GM12872 (cell line): ENCODE results near the gene PDZD2.

Experiments used
- TF ChIP-seq, protein P1 (sequence below): IDR thresholded peaks from 3 replicates; pipeline ENCODE4 v1.5.1; 2011; ENCODE audit warnings: low read depth, mild to moderate bottlenecking, low read length, moderate library complexity; ENCODE audit not compliant: insufficient read depth

PDZD2 gene

DNA sequence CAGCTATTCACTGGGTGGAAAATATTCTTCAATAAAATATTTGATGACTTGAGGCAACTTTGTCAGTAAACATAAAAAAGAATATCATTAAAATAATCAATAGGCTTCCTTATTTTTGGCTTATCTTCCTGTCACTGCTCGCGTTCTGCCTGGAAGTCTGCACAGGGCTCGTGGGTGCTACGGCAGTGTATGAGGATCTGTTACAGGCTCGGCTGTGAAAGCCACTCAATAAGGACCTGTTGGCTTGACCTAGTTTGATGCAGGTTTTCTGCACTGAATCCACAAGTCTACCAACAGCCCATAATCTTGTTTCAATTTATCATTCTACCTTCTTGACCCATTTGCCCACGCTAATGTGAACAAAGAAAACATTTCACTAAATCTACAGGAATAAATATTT lies 97.2 kb downstream of the PDZD2 start:
- TF ChIP-seq, protein P1, sequence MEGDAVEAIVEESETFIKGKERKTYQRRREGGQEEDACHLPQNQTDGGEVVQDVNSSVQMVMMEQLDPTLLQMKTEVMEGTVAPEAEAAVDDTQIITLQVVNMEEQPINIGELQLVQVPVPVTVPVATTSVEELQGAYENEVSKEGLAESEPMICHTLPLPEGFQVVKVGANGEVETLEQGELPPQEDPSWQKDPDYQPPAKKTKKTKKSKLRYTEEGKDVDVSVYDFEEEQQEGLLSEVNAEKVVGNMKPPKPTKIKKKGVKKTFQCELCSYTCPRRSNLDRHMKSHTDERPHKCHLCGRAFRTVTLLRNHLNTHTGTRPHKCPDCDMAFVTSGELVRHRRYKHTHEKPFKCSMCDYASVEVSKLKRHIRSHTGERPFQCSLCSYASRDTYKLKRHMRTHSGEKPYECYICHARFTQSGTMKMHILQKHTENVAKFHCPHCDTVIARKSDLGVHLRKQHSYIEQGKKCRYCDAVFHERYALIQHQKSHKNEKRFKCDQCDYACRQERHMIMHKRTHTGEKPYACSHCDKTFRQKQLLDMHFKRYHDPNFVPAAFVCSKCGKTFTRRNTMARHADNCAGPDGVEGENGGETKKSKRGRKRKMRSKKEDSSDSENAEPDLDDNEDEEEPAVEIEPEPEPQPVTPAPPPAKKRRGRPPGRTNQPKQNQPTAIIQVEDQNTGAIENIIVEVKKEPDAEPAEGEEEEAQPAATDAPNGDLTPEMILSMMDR = no peak

DNA sequence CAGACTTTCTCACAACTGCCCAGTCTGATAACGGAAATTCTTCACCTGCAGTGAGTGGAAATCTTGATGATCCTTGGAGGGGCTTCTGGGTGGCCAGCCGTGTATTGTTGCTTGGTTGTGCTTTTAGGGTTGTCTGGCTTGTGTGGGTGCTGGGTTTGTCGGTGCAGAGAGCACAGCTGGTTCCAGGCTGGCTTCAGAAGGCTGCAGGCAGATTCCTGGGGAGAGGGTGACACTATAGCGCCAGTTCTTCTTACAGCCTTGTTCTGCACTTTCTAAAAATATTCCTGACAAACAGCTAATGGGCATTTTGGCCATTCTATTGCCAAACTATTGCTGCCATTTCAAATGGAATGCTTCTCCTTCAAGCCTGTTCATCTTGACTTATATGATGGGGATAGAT lies 99.3 kb downstream of the PDZD2 start:
- TF ChIP-seq, protein P1 = no peak

DNA sequence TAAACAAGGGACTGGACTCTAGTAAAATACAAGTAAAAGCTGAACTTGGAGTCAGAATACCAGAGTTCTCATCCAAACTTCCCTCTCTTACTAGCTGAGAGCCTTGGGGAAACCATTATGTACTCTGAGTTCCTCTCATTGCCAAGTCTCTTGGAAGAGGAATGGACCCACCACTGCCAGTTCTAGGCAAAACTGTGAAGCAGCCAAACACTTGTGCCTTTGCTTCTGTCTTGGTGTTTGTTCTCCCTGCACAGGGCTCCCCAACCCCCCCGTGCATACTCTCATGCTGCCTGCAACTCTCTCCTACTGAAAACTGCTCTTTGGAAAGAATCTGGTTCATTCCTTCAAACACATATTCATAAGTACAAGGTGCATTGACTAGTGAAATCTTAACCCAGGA lies 102.6 kb downstream of the PDZD2 start:
- TF ChIP-seq, protein P1 = no peak

DNA sequence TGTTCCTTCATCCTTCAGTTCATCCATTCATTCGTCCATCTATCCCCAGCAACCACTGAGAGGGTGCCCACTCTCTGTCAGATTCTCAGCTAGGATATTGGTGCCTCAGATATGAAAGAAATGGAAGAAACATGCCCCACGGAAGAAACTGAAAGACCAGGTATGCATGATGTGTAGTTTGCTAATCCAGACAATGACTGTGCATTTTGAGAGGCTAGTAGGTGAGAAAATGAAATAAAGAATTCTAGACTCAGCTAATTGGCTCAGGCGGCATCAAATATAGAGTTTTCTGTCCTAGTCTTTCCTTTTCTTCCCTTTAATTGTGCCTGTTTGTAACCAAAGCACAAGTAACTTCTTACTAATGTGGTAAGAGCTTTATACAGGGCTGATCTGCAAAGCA lies 104.7 kb downstream of the PDZD2 start:
- TF ChIP-seq, protein P1 = no peak

DNA sequence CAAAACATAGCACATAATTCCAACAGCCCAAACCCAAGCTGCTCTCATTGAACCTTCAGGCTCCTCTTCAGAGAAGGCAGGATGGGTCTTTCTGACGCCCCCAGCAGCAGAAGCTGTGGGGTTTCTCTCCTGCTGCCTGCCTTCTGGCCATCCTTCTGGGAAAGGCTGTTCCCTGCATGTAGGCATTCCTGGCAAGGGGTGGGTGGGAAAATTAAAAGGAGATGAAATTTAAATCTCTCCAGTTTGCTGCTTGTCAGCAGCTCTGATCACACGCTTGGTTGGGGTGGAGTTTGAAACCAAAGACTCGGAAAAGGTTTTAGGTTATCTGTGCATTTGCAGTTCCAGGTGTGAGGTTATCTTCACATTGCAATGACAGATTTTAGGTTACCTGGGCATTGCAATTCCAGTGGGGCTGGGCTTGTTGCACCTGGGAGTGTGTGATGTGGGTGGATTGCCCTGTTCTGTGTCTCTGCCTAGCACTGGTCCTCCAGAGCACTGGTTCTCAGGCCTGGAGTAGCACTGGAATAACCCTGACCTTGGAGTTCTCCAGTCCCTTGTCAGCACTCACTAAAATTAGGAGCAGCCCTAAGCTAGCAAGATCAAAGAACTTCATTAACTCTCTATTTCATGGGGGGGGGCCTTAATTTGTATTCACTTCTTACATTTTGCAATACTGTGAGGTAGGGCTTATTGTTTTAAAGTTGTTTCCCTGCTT lies 109.7 kb downstream of the PDZD2 start:
- TF ChIP-seq, protein P1 = no peak

DNA sequence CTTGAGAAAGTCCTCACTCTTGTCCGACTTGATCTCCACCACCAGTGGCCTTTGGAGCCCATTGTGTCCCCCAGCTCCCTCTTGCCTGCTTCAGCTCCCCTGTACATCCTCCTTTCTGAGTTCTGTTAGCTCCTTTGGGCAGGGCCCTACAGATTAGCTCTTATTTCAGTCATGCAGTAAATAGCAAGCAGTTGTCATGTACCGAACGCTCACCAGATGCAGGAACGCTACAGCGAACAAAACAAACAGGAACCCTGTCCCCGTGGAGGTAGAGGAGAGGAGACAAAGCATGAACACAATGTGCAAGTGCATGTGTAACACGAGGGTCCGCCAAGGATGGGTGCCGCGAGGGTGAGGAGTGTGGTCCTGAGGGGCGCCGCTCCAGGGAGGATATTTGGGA lies 111.3 kb downstream of the PDZD2 start:
- TF ChIP-seq, protein P1 = no peak

DNA sequence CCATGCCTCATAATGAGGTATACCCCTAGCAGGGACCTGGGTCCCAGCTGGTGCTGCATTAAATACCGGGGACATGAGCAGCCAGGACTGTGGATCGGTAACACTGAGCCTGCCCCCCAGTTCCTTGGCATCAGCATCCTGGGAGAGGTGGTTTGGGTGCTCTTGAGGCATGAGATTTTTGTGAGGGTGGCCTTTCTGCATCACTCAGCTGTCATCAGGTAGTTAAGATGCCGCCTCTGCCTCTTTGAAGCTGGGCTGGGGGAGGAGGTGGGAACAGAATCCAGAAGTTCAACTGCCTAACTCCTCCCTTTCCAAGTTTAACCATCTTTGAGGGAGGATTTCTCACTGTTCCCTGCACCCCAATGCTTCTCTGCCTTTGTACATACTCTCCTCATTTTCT lies 112.7 kb downstream of the PDZD2 start:
- TF ChIP-seq, protein P1 = no peak
